Measurements from ENCODE around the gene SPOUT1. TPM values are rescaled to one million over a fixed set of nuclear protein-coding genes. Genes with fewer than 3 reads are reported as not detected.
"Not testable (repeated sequence)": the region's sequence is repeated elsewhere in the genome, so short reads cannot be mapped to it uniquely, and the experiment has no call there.

The SPOUT1 gene
- total RNA-seq, 4 donors from 2014 or later = 44.2 to 97.4 (median 79.4) TPM

- no peak for TF ChIP-seq POLR2A (IDR thresholded peaks at IDR 0.05)
- TF ChIP-seq, protein P1, sequence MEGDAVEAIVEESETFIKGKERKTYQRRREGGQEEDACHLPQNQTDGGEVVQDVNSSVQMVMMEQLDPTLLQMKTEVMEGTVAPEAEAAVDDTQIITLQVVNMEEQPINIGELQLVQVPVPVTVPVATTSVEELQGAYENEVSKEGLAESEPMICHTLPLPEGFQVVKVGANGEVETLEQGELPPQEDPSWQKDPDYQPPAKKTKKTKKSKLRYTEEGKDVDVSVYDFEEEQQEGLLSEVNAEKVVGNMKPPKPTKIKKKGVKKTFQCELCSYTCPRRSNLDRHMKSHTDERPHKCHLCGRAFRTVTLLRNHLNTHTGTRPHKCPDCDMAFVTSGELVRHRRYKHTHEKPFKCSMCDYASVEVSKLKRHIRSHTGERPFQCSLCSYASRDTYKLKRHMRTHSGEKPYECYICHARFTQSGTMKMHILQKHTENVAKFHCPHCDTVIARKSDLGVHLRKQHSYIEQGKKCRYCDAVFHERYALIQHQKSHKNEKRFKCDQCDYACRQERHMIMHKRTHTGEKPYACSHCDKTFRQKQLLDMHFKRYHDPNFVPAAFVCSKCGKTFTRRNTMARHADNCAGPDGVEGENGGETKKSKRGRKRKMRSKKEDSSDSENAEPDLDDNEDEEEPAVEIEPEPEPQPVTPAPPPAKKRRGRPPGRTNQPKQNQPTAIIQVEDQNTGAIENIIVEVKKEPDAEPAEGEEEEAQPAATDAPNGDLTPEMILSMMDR (IDR thresholded peaks at IDR 0.05) = no peak
- TF ChIP-seq POLR2AphosphoS5 (IDR thresholded peaks at IDR 0.05) = no peak
- no peak for TF ChIP-seq EP300 (IDR thresholded peaks at IDR 0.05)
- DNase-seq (ENCODE audit: low spot score in 2 of 2) = no peak
- no peaks in the 10 kb centered on the region for H3K36me3 ChIP-seq
- WGBS = 93% methylated on average over 5 of the region's 6 CpGs
- no peak overlapping the region for H3K4me3 ChIP-seq
- H3K27me3 ChIP-seq = no peaks in the 10 kb centered on the region
- no peaks in the 10 kb centered on the region for H3K9me3 ChIP-seq
- H3K27ac ChIP-seq = peak overlapping the region; percentile 15
- H3K4me1 ChIP-seq = peaks cover 48% of the 10 kb centered on the region
Measured at GRCh38 chr9:128861501-128861900, 31.9 kb upstream of the SPOUT1 start.

DNA sequence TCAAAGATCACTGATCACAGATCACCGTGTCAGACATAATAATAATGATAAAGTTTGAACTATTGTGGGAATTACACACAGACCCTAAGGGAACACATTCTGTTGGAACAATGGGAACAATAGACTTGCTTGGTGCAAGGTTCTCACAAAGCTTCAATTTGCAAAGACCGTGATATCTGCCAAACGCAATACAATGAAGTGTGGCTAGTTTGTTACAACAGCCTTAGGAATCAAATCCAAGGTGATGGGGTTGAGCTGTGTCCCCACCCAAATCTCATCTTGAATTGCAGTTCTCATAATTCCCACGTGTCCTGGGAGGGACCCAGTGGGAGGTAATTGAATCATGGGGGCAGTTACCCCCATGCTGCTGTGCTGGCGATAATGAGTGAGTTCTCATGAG is 31.3 kb upstream of the SPOUT1 start:
- DNase-seq (ENCODE audit: low spot score in 2 of 2) = no peak
- no peak overlapping the region for H3K27ac ChIP-seq

GRCh38 chr9:128858476-128858875 is 28.9 kb upstream of the SPOUT1 start:
- WGBS = 95% methylated on average over 7 of the region's 7 CpGs
- not testable (repeated sequence) for H3K36me3 ChIP-seq; H3K27me3 ChIP-seq; DNase-seq (ENCODE audit: low spot score in 2 of 2); H3K27ac ChIP-seq; H3K4me3 ChIP-seq; H3K9me3 ChIP-seq
- peaks cover 45% of the 10 kb centered on the region for H3K4me1 ChIP-seq

More for the DNA sequence above, 31.3 kb upstream of the SPOUT1 start:
- H3K27me3 ChIP-seq = no peaks in the 10 kb centered on the region
- no peak overlapping the region for H3K4me3 ChIP-seq
- H3K9me3 ChIP-seq = no peaks in the 10 kb centered on the region
- TF ChIP-seq POLR2A (IDR thresholded peaks at IDR 0.05) = no peak
- TF ChIP-seq, protein P1 (IDR thresholded peaks at IDR 0.05) = no peak
- H3K4me1 ChIP-seq = peaks cover 48% of the 10 kb centered on the region
- no peaks in the 10 kb centered on the region for H3K36me3 ChIP-seq
- 76% methylated on average over 5 of the region's 5 CpGs for WGBS

GRCh38 chr9:128854454-128854853 is 24.9 kb upstream of the SPOUT1 start:
- not testable (repeated sequence) for DNase-seq (ENCODE audit: low spot score in 2 of 2); H3K27ac ChIP-seq; H3K4me3 ChIP-seq; H3K27me3 ChIP-seq; H3K9me3 ChIP-seq; H3K36me3 ChIP-seq
- H3K4me1 ChIP-seq = peaks cover 14% of the 10 kb centered on the region
- WGBS = 89% methylated on average over 6 of the region's 6 CpGs

DNA sequence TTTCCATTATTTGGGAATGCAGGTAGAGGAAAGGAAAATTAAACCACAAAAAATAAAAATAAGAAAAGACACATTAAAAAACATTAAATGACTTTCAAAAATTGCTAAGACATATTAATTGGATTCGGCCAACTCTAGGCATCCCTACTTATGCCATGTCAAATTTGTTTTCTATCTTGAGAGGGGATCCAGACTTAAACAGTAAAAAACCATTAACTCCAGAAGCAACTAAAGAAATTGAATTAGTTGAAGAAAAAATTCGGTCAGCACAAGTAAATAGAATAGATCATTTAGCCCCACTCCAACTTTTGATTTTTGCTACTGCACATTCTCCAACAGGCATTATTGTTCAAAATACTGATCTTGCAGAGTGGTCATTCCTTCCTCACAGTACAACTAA is 23.1 kb upstream of the SPOUT1 start:
- 66% methylated on average over 2 of the region's 2 CpGs for WGBS
- H3K27ac ChIP-seq; DNase-seq (ENCODE audit: low spot score in 2 of 2): not testable (repeated sequence)

DNA sequence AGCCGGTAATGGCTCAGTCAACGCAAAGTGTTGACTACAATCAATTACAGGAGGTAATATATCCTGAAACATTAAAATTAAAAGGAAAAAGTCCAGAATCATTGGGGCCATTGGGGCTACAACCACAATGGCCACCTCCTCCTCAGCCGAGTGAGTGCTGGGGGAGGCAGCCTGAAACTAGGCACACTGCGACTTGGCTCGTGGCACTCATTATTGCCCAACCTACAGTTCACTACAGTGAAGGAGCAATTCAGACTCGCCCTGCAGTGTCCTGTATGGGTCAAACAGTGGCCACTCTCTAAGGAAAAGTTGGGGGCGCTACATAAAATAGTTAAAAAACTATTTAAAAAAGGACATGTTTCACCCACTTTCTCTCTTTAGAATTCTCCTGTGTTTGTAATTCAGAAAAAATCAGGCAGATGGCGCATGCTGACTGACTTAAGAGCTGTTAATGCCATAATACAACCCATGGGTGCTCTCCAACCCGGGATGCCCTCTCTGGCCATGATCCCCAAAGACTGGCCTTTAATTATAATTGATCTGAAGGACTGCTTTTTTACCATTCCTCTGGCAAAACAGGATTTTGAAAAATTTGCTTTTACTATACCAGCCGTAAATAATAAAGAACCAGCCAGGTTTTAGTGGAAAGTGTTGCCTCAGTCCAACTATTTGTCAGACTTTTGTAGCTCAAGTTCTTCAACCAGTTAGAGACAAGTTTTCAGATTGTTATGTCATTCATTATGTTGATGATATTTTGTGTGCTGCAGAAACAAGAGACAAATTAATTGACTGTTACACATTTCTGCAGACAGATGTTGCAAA is 22.4 kb upstream of the SPOUT1 start:
- not testable (repeated sequence) for H3K36me3 ChIP-seq; H3K27me3 ChIP-seq; DNase-seq (ENCODE audit: low spot score in 2 of 2); H3K4me1 ChIP-seq; H3K9me3 ChIP-seq; H3K27ac ChIP-seq; H3K4me3 ChIP-seq
- 60% methylated on average over 10 of the region's 10 CpGs for WGBS
- TF ChIP-seq, protein P1 (IDR thresholded peaks at IDR 0.05) = peak; percentile 58 to 64

More for the DNA sequence above, 23.1 kb upstream of the SPOUT1 start:
- H3K4me1 ChIP-seq = peaks cover 14% of the 10 kb centered on the region
- H3K27me3 ChIP-seq, H3K4me3 ChIP-seq, H3K9me3 ChIP-seq, H3K36me3 ChIP-seq: not testable (repeated sequence)

GRCh38 chr9:128851024-128851423 is 21.4 kb upstream of the SPOUT1 start:
- not testable (repeated sequence) for H3K4me1 ChIP-seq; H3K36me3 ChIP-seq; H3K27ac ChIP-seq; H3K9me3 ChIP-seq; DNase-seq (ENCODE audit: low spot score in 2 of 2); H3K27me3 ChIP-seq; H3K4me3 ChIP-seq
- WGBS = 94% methylated on average over 10 of the region's 10 CpGs
